GM18507 (cell line): Measurements from ENCODE around the gene CSTF3.
"Not testable (repeated sequence)": the region's sequence is repeated elsewhere in the genome, so short reads cannot be mapped to it uniquely, and the experiment has no call there.

Experiments used
- DNase-seq: peaks from one replicate; pipeline ENCODE4 v3.0.0; 2011; ENCODE audit warnings: low read depth; ENCODE audit not compliant: insufficient read length; ENCODE audit errors: extremely low spot score
- FAIRE-seq: peaks from 2 replicates; lab custom pipeline; 2011; peaks lifted over from hg19 to GRCh38; lab: Jason Lieb, UNC

CSTF3 gene

GRCh38 chr11:33168709-33169200 is 7.5 kb upstream of the CSTF3 start:
- no peak for FAIRE-seq
- no peak for DNase-seq

GRCh38 chr11:33162831-33163230 is 1.6 kb upstream of the CSTF3 start:
- no peak for FAIRE-seq
- DNase-seq = no peak

DNA sequence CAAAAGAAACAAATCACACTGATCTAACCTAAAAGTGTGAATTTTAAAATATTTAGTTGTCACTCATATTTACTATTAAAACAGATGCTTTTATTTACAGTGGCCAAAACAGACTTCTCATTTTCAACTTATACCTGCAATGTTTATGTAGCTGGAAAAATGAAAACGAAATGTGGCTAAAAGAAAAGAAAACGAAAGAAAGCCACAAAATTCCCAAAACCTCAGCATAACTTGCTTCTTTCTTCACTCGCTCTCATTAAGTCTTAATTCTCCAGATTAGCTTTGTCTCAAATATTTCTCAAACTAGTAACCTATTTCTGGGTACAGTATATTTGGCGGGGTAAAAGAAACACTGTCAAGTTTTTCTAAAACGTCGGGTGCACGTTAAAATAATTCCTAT is 693 bp downstream of the CSTF3 start:
- DNase-seq (no peak), FAIRE-seq (no peak)

DNA sequence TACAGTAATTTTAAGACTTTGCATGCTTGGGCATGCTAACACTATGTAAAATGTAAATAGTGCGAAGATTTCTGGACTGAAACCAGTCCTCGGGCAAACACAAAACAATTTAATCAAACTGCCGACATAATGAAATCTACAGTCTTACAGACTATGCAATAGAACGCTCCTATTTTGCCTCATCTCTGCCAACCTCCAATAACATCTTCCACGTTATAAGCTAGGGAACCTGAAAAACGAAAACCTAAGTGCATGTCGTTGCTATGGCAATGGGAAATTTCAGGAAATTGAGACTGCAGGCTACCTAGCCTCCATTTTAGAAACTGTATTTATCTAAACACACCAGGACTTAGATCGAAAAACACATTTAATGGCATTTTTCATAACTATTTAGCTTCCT is 1.1 kb downstream of the CSTF3 start:
- no peak for FAIRE-seq
- no peak for DNase-seq

DNA sequence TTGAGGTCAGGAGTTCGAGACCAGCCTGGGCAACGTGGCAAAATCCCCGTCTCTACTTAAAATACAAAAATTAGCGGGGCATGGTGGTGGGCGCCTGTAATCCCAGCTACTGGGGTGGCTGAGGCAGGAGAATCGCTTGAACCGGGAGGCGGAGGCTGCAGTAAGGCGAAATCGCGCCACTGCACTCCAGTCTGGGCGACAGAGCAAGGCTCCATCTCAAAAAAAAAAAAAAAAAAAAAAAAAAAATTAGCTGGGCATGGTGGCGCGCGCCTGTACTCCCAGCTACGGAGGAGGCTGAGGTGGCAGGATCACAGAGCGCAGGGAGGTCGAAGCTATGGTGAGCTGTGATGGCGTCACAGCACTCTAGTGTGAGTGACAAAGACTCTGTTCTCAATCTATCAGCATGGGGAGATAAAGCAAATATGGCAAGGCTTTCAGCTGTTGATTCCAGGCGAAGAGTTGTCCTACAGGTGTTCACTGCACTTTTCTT is 1.9 kb downstream of the CSTF3 start:
- not testable (repeated sequence) for FAIRE-seq, DNase-seq

DNA sequence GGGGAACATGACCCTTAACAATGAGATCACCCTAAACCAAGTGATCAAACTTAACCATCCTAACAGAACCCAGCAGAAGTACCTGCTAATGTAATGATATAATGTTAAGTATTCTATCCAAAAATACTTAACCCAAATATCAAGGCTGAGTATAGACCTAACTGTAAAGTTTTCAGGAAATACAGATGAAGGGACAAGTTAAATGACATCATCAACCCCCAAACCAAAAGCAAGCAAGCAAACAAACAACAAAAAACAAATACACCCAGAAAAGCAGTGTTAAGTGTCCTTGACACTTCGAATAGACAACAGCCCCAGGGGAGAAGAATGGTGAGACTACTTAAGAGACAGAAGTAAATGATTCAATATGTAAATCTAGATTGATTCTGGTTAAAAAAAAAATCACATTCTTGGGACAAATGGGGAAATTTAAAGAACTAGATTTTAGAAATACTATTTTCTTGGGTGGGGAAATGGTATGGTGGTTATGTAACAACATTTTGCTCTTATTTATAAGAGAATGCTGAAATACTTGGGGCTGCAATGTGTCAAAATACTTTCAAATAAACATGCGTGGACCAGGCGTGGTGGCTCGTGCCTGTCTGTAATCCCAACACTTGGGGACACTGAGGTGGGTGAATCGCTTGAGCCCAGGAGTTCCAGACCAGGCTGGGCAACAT is 2.5 kb downstream of the CSTF3 start:
- FAIRE-seq = no peak
- DNase-seq = no peak

DNA sequence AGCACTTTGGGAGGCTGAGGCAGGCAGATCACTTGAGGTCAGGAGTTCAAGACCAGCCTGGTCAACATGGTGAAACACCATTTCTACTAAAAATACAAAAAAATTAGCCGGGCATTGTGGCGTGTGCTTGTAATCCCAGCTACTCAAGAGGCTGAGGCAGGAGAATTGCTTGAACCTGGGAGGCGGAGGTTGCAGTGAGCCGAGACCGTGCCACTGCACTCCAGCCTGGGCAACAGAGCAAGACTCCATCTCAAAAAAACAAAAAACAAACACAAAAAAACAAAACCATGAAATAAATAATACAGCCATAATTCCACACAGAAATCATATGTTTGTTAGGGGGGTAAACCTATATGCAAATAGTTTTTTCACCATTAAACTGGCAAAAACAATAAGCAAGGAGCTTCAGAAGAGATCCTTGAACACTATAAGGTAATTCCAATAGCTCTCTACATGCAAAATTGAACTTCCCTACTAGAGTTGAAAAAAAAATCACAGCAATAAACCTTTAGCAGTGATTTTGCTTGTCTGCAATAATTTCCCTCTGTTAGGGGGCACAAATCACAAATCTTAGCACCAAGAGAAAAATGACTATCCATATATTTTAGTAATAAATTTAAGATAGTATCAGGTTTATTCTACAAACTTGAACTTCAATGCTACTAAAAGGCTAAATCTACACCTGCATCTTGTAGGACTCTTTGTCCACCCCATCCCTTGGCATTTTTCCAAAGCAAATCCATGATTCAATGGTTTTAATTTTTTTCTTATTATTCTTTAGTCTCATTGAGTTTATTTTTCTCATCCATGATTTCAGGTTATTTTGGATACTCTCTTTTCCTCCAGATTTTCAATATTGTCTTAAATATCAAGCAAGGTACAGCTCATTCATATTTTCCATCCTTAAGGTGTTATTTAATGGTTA is 3.9 kb downstream of the CSTF3 start:
- DNase-seq (no peak), FAIRE-seq (no peak)

DNA sequence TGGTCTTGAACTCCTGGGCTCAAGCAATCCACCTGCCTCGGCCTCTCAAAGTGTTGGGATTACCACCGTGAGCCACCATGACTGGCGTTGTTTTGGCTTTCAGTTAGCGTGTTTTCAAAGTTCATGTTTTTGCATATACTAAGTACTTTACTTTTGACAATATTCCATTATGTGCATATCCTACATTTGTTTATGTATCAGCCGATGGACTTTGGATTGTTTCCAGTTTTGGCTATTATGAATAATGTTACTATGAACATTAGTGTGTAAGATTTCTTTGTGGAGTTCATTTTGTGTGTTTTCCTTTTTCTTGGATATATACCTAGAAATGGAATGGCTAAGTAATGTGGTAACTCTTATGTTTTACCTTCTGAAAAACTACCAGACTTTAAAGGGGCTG is 9.9 kb downstream of the CSTF3 start:
- FAIRE-seq (no peak), DNase-seq (no peak)

- no peak for DNase-seq
- no peak for FAIRE-seq
These were observed 13.7 kb downstream of the CSTF3 start for GRCh38 chr11:33147559-33147958.

GRCh38 chr11:33135768-33136443 is 25.4 kb downstream of the CSTF3 start:
- no peak for DNase-seq
- no peak for FAIRE-seq

GRCh38 chr11:33135216-33135615 is 26.1 kb downstream of the CSTF3 start:
- no peak for DNase-seq
- no peak for FAIRE-seq

- DNase-seq (no peak), FAIRE-seq (no peak)
These were observed 27.0 kb downstream of the CSTF3 start for GRCh38 chr11:33134276-33134675.

- no peak for FAIRE-seq
- no peak for DNase-seq
These were observed 27.5 kb downstream of the CSTF3 start for GRCh38 chr11:33133761-33134160.

- no peak for DNase-seq
- no peak for FAIRE-seq
These were observed 28.8 kb downstream of the CSTF3 start for GRCh38 chr11:33132510-33132909.

- DNase-seq (no peak), FAIRE-seq (no peak)
These were observed 32.5 kb downstream of the CSTF3 start for GRCh38 chr11:33128739-33129138.

- DNase-seq (no peak), FAIRE-seq (no peak)
These were observed 35.7 kb downstream of the CSTF3 start for GRCh38 chr11:33125611-33126010.

- no peak for FAIRE-seq
These were observed 36.3 kb downstream of the CSTF3 start for GRCh38 chr11:33125025-33125424.

GRCh38 chr11:33122696-33123095 is 38.6 kb downstream of the CSTF3 start:
- not testable (repeated sequence) for DNase-seq, FAIRE-seq

More at GRCh38 chr11:33125025-33125424, 36.3 kb downstream of the CSTF3 start:
- DNase-seq = no peak

DNA sequence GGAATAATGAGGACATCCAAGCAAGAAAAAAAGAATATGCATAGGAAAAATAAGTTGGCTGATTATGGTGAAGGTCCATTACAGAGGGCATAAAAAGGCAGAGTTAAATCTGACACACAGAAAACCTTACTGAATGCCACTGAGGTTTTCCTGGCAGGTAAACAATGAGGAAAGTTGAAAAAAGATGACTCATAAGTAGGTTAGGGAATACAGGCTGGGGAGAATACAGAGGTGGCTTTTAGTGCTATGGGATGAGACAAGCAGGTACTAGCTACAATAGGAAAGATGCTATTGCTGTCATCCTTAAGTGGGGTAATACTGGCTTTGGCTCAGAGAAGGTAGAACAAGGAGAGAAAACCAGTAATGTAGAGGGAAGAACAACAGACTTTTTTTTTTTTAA is 44.7 kb downstream of the CSTF3 start:
- no peak for DNase-seq
- FAIRE-seq = no peak

DNA sequence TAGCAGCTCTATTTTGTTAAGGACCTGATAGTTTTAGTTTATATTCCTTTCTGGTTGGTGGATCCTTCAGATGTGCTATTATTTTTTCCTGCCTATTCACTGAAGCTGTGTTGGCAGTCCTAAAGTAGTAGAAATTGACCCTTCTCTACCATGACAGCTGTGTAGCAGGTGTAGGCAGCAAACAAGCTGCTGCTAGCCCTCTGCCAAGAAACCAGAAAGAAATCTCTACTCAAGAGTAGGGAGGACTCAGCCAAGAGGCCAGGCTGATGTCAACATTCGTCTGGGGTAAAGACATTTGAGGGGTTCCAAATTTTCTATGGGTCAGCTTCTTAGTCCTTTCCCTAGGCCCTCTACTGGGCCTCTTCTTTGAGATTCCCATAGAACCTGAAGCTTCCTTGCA is 51.2 kb downstream of the CSTF3 start:
- FAIRE-seq = no peak
- no peak for DNase-seq
